ENCODE measurements around the gene PIGQ. TPM values are rescaled to one million over a fixed set of nuclear protein-coding genes. Genes with fewer than 3 reads are reported as not detected.

The PIGQ gene
- total and polyA plus RNA-seq, 2 experiments from 2014 or later, result 30.2 to 62.3 TPM

GRCh38 chr16:624526-625070 lies 54.8 kb downstream of the PIGQ start:
- Mint-ChIP-seq H3K36me3 (ENCODE audit: low read depth) (no peaks in the 10 kb centered on the region; the same call in 2 of the 3 replicates), H3K4me3 (no peak overlapping the region), H3K27me3 (ENCODE audit: insufficient read depth, low read depth, poor library complexity) (peaks cover 16% of the 10 kb centered on the region), H3K27ac (0 out of 2 replicates have a peak overlapping the region, but pooled peaks have one; percentile 57), H3K9me3 (no peaks in the 10 kb centered on the region), H3K4me1 (peaks cover 34% of the 10 kb centered on the region)
- no peaks in the 10 kb centered on the region for H3K27me3 ChIP-seq (ENCODE audit: insufficient read depth)
- H3K4me3 ChIP-seq, result no peak overlapping the region
- no peaks in the 10 kb centered on the region for H3K36me3 ChIP-seq (ENCODE audit: insufficient read depth)
- H3K27ac ChIP-seq (ENCODE audit: low read depth), result peak overlapping the region; percentile 63; the same call in 1 of the 2 replicates
- H3F3A ChIP-seq (replicated peaks; ENCODE audit: low read depth), result peaks cover 21% of the 10 kb centered on the region
- no peaks in the 10 kb centered on the region for H3K9me2 ChIP-seq (ENCODE audit: insufficient read depth)
- no peaks in the 10 kb centered on the region; the same call in 1 of the 2 replicates for H3K79me2 ChIP-seq (replicated peaks; ENCODE audit: insufficient read depth)
- no peak overlapping the region for H3K4me2 ChIP-seq
- DNase-seq (ENCODE audit: low spot score) (no peak), ATAC-seq (no peak; the same call in 2 of the 3 replicates)
- H2AFZ ChIP-seq, result no peak overlapping the region
- H3K4me1 ChIP-seq (ENCODE audit: insufficient read depth), result peaks cover 12% of the 10 kb centered on the region; the same call in 1 of the 2 replicates
- peaks cover 10% of the 10 kb centered on the region; the same call in 1 of the 2 replicates for H4K20me1 ChIP-seq (replicated peaks; ENCODE audit: insufficient read depth)
- TF ChIP-seq NANOG (IDR thresholded peaks at IDR 0.05; ENCODE audit: borderline replicate concordance), result no peak
- TF ChIP-seq CREB1 (CRISPR knock-in tag; IDR thresholded peaks at IDR 0.05; ENCODE audit: low read depth), result no peak
- TF ChIP-seq ETS1 (IDR thresholded peaks at IDR 0.05), result no peak
- TF ChIP-seq EZH2 (IDR thresholded peaks at IDR 0.05; ENCODE audit: low read depth, unreplicated experiment), result no peak
- TF ChIP-seq EZH2phosphoT487 (IDR thresholded peaks at IDR 0.05; ENCODE audit: unreplicated experiment), result no peak
- no peak for TF ChIP-seq ZNF331 (CRISPR knock-in tag; IDR thresholded peaks at IDR 0.05; ENCODE audit: low read depth)
- TF ChIP-seq REST (IDR thresholded peaks at IDR 0.05; ENCODE audit: unreplicated experiment), result no peak
- TF ChIP-seq CTCF (conservative IDR thresholded peaks at IDR 0.05; ENCODE audit: low read depth in 2 of 2), result no peak
- TF ChIP-seq STAT1 (IDR thresholded peaks at IDR 0.05; ENCODE audit: unreplicated experiment), result no peak
- TF ChIP-seq ZNF114 (CRISPR knock-in tag; IDR thresholded peaks at IDR 0.05), result no peak
- no peak for TF ChIP-seq JUNB (IDR thresholded peaks at IDR 0.05; ENCODE audit: unreplicated experiment)
- TF ChIP-seq POLR2AphosphoS5 (IDR thresholded peaks at IDR 0.05; ENCODE audit: low read depth), result no peak
- no peak for TF ChIP-seq ZNF462 (CRISPR knock-in tag; IDR thresholded peaks at IDR 0.05)

Data from GM23338 (cell line).